ENCODE measurements around the gene SLC22A23. TPM values are rescaled to one million over a fixed set of nuclear protein-coding genes. Genes with fewer than 3 reads are reported as not detected.

The SLC22A23 gene
- total RNA-seq, 1 donor from 2014 or later: 3.6 TPM

DNA sequence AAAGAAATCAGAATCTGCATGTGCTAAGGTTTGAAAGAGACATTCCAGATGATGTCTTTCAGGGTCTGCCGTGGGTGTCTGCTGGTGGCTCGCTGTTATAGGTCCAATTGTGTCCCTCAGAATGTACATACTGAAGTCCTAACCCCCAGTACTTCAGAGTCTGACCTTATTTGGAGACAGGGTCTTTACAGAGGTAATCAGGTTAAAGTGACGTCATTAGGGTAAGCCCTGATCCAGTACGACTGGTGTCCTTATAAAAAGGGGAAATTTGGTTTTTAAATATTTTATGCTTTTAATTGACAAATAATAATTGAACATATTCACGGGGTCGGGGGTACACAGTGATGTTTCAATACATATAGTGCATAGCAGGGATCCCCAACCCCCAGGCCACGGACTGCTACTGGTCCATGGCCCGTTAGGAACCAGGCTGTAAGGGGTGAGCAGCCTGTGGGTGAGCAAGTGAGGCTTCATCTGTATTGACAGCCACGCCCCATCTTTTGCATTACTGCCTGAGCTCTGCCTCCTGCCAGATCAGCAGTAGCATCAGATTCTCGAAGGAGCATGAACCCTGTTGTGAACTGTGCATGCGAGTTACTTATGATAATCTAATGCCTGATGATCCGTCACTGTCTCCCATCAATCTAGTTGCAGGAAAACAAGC lies 33.2 kb upstream of the SLC22A23 start:
- TF ChIP-seq, protein P1, sequence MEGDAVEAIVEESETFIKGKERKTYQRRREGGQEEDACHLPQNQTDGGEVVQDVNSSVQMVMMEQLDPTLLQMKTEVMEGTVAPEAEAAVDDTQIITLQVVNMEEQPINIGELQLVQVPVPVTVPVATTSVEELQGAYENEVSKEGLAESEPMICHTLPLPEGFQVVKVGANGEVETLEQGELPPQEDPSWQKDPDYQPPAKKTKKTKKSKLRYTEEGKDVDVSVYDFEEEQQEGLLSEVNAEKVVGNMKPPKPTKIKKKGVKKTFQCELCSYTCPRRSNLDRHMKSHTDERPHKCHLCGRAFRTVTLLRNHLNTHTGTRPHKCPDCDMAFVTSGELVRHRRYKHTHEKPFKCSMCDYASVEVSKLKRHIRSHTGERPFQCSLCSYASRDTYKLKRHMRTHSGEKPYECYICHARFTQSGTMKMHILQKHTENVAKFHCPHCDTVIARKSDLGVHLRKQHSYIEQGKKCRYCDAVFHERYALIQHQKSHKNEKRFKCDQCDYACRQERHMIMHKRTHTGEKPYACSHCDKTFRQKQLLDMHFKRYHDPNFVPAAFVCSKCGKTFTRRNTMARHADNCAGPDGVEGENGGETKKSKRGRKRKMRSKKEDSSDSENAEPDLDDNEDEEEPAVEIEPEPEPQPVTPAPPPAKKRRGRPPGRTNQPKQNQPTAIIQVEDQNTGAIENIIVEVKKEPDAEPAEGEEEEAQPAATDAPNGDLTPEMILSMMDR (IDR thresholded peaks at IDR 0.05; ENCODE audit: insufficient read depth, low read length, poor library complexity, severe bottlenecking): no peak
- no peak for DNase-seq (ENCODE audit: low read depth)
- Histone ChIP-seq H3K4me3 (ENCODE audit: low read depth, low read length) (no peak overlapping the region), H3K36me3 (ENCODE audit: control insufficient read depth, insufficient read depth, low read length) (no peaks in the 10 kb centered on the region), H3K27me3 (ENCODE audit: control insufficient read depth, insufficient read depth, low read length) (no peaks in the 10 kb centered on the region)

DNA sequence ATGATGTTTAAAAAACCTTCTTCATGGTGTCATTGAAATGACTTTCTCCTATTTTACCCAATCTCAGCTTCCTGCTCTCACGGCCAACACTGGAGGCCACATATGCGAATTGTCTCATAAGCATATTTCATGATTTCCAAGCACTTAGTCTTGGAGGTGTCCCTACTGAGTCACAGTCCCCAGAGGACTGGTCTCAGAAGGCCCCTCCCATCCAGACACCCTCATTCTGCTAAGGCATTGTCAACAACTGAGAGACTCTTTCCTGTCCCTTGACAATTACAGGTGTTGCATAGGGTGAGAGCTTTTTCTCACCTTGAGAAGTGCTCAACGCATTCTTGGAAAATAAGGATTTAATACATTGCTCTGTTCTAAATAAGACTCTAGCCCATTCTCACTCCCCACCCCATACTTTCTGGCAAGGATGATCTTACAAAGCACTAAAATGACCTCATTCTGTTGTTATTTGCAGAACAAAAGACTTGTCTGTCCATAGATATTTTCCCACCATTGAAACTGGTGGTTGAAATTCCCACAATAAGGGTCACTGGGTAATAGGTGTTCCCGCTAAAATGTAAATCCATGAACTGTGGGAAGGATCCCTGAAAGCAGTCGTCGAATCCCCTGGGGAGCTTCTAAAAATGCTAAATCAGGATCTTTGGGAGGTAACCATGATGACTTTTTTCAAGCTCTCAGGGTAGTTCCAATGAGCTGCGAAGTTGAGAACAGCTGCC lies 32.3 kb upstream of the SLC22A23 start:
- Histone ChIP-seq H3K4me3 (ENCODE audit: low read depth, low read length) (no peak overlapping the region), H3K27me3 (ENCODE audit: control insufficient read depth, insufficient read depth, low read length) (no peaks in the 10 kb centered on the region), H3K36me3 (ENCODE audit: control insufficient read depth, insufficient read depth, low read length) (no peaks in the 10 kb centered on the region)
- no peak for DNase-seq (ENCODE audit: low read depth)
- TF ChIP-seq, protein P1 (IDR thresholded peaks at IDR 0.05; ENCODE audit: insufficient read depth, low read length, poor library complexity, severe bottlenecking): no peak

DNA sequence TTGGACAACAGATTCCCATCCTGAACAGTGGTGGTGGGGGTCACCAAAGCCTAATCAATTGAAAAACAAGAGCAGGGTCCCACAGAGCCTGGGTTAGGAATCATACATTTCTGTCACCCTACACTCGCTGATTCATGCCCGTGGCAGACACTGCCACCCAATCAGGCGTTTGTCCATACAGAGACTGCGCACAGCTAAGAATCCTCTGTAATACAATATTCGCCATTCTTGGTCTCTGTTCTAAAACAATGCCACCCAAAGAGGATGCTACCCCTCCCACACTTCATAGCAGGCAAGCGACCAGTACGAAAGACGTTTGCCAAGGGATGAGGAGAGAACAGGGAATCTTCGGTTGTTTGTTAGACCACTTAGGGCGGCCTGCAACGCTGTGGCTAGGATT lies 28.1 kb upstream of the SLC22A23 start:
- TF ChIP-seq, protein P1 (IDR thresholded peaks at IDR 0.05; ENCODE audit: insufficient read depth, low read length, poor library complexity, severe bottlenecking): no peak
- Histone ChIP-seq H3K36me3 (ENCODE audit: control insufficient read depth, insufficient read depth, low read length) (no peaks in the 10 kb centered on the region), H3K27me3 (ENCODE audit: control insufficient read depth, insufficient read depth, low read length) (peaks cover 8% of the 10 kb centered on the region), H3K4me3 (ENCODE audit: low read depth, low read length) (no peak overlapping the region)
- no peak for DNase-seq (ENCODE audit: low read depth)

DNA sequence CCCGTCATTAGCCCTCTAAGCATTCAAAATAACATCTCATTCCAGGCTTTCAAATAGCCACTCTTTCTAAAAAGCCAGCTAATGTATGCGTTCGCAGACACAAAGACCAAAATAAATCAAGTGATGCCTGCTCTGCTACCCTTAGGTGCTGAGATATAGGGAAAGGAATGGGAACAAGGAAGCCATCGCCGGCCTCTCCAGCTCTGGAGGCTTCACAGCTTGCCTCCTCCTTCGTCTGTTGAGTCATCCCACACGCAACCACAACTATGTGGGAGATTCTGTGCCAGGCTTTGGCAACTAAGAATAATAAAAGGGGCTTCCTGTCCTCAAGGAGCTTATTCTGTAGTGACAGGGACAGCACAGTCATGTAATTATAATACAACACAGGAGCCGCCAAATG lies 27.3 kb upstream of the SLC22A23 start:
- no peaks in the 10 kb centered on the region for H3K36me3 ChIP-seq (ENCODE audit: control insufficient read depth, insufficient read depth, low read length)
- no peak for DNase-seq (ENCODE audit: low read depth)
- H3K27me3 ChIP-seq (ENCODE audit: control insufficient read depth, insufficient read depth, low read length): peaks cover 8% of the 10 kb centered on the region
- no peak overlapping the region for H3K4me3 ChIP-seq (ENCODE audit: low read depth, low read length)
- TF ChIP-seq, protein P1 (IDR thresholded peaks at IDR 0.05; ENCODE audit: insufficient read depth, low read length, poor library complexity, severe bottlenecking): no peak

DNA sequence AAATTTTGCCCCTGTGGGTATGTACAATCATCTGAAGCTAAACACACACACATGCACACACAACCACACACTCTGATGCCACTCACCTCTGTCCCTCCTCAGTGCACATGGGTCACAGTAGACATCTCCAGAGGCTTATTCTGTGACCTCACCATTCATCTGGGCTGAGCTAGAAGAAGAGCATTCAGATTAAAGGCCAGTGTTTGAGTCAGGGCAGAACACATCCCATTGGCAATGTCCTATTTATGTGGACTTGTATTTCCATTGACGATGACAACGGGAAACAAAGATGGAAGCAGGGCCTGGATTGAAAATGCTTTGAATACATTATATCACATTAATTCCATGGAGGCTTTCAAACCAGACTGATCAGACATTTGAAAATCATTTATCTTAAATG lies 26.8 kb upstream of the SLC22A23 start:
- Histone ChIP-seq H3K36me3 (ENCODE audit: control insufficient read depth, insufficient read depth, low read length) (no peaks in the 10 kb centered on the region), H3K27me3 (ENCODE audit: control insufficient read depth, insufficient read depth, low read length) (peaks cover 8% of the 10 kb centered on the region), H3K4me3 (ENCODE audit: low read depth, low read length) (no peak overlapping the region)
- TF ChIP-seq, protein P1 (IDR thresholded peaks at IDR 0.05; ENCODE audit: insufficient read depth, low read length, poor library complexity, severe bottlenecking): no peak
- DNase-seq (ENCODE audit: low read depth): no peak
